GM18520 (cell line): ENCODE results near the gene AIFM3.
"Not testable (repeated sequence)": the region's sequence is repeated elsewhere in the genome, so short reads cannot be mapped to it uniquely, and the experiment has no call there.

Source experiments
- ATAC-seq: cut with Tn5 transposase; IDR thresholded peaks from one replicate; pipeline ENCODE4 v1.9.1; 2021; ENCODE audit not compliant: unreplicated experiment

Gene AIFM3

GRCh38 chr22:20957683-20958431 is 9.2 kb upstream of the AIFM3 start:
- no peak for ATAC-seq

- ATAC-seq: no peak
Measured at GRCh38 chr22:20959578-20960461, 7.2 kb upstream of the AIFM3 start.

GRCh38 chr22:20960609-20961008 is 6.4 kb upstream of the AIFM3 start:
- no peak for ATAC-seq

GRCh38 chr22:20962491-20962945 is 4.5 kb upstream of the AIFM3 start:
- ATAC-seq: no peak

- no peak for ATAC-seq
Measured at GRCh38 chr22:20963201-20964052, 3.6 kb upstream of the AIFM3 start.

- no peak for ATAC-seq
Measured at GRCh38 chr22:20964090-20964798, 2.8 kb upstream of the AIFM3 start.

GRCh38 chr22:20964799-20965103 is 2.3 kb upstream of the AIFM3 start:
- no peak for ATAC-seq

- no peak for ATAC-seq
Measured at GRCh38 chr22:20965104-20965887, 1.8 kb upstream of the AIFM3 start.

- ATAC-seq: no peak
Measured at GRCh38 chr22:20965888-20966855, 883 bp upstream of the AIFM3 start.

GRCh38 chr22:20967697-20968211 is 699 bp downstream of the AIFM3 start:
- ATAC-seq: no peak

GRCh38 chr22:20968281-20968977 is 1.4 kb downstream of the AIFM3 start:
- ATAC-seq: no peak

GRCh38 chr22:20970939-20971657 is 4.0 kb downstream of the AIFM3 start:
- ATAC-seq: no peak

- not testable (repeated sequence) for ATAC-seq
Measured at GRCh38 chr22:20972014-20972694, 5.1 kb downstream of the AIFM3 start.

- ATAC-seq: no peak
Measured at GRCh38 chr22:20972933-20973577, 6.0 kb downstream of the AIFM3 start.

GRCh38 chr22:20973634-20974286 is 6.7 kb downstream of the AIFM3 start:
- ATAC-seq: no peak
